HG03565 (cell line): ENCODE data around the gene KANK3.

Experiments
- ATAC-seq: cut with Tn5 transposase; IDR thresholded peaks from one replicate; pipeline ENCODE4 v1.9.1; 2021; ENCODE audit warnings: mild to moderate bottlenecking, moderate library complexity; ENCODE audit not compliant: unreplicated experiment

Gene KANK3

DNA sequence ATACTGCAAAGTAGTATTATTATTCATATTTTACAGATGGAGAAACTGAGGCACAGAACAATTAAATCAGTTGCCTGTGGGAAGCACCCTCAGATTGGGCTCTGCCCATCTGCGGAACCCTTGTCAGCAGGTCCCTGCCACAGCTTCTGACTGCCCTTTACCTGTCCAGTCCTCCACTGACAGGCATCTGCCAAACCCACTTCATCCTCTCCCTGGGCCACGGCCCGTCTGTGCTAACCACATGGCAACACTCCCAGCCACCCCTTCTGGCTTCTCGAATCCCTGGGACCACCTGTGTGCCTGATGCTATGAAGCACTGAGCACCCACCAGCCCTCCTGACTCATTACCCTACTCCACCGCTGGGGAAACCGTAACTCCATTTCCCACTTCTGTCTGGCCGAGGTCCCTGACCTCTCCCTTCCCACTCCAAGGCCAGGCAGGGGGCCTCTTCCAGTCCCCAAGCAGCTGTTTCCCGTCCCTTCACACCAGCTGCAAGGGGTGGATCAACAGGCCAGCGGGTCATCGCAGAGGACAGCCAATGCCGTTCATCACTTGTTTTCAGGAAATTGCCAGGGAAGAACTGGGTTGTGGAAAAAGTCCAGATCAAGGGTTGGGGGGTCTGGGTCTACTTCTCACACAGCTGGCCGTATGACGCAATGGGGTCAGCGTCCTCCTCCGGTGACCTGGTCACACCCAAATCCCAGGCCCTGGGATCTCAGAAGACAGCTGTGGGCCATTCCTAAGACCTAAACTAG is 2.5 kb downstream of the KANK3 start:
- no peak for ATAC-seq

DNA sequence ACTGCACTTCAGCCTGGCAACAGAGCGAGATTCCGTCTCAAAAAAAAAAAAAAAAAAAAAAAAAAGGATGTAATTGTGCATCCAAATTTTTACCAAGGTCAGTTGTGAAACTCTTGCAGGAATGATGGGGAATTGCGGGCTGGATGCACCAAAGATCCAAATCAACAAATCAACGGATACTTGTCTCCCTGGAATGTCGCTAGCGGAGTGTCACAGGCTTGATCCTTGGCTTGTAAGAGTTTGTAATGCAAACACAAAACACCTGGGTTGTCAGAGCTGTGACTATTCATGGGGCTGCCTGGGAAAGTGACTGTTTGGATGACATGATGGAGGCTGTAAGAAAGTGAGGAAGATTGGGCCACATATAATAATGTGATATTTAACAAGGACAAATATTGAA is 4.2 kb downstream of the KANK3 start:
- no peak for ATAC-seq

DNA sequence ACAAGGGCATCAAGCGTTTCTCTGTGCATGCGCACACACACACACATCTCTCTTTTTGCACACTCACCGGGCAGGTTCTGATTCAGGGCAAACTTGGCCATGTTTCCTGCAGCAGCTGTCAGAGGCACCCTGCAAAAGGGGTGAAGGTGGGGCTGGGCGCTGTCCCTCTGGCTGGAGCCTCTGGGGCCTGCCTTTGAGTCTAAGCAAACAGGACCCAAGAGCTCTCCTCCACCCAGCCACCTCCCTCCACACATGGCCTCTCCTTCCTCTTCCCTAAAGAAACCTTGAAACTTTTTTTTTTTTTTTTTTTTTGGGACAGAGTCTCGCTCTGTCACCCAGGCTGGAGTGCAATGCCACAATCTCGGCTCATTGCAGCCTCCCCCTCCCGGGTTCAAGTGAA is 5.3 kb downstream of the KANK3 start:
- no peak for ATAC-seq

DNA sequence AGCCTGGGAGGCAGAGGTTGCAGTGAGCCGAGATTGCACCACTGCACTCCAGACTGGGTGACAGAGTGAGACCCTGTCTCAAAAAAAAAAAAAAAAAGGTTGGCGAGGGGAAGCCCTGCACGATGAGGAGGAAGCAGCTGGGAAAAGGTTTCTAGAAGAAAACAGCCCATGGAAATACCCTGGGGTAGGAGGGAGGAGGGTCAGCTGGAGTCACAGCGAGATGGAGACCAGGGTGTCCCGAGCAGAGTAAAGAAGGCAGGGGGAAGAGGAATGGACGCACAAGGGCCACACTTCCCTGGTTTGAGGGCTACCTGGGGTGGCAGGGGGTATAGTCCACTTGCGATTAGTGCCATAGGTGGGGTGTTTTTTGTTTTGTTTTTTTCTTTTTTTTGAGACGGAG is 6.4 kb downstream of the KANK3 start:
- no peak for ATAC-seq

DNA sequence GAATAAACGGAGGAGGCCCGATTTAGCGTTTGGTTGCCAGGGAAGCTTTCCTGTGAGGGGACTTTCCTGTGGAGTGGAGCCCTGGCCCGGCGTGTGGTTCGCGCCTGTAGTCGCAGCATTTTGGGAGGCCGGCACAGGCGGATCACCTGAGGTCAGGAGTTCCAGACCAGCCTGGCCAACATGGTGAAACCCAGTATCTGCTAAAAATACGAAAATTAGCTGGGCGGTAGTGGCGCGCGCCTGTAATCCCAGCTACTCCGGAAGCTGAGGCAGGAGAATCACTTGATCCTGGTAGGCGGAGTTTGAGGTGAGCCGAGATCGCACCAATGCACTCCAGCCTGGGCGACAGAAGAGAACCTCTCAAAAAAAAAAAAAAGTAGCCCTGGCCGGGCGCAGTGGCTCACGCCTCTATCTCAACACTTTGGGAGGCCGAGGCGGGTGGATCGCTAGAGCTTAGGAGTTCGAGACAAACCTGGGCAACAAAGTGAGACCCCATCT is 6.9 kb downstream of the KANK3 start:
- ATAC-seq: no peak

DNA sequence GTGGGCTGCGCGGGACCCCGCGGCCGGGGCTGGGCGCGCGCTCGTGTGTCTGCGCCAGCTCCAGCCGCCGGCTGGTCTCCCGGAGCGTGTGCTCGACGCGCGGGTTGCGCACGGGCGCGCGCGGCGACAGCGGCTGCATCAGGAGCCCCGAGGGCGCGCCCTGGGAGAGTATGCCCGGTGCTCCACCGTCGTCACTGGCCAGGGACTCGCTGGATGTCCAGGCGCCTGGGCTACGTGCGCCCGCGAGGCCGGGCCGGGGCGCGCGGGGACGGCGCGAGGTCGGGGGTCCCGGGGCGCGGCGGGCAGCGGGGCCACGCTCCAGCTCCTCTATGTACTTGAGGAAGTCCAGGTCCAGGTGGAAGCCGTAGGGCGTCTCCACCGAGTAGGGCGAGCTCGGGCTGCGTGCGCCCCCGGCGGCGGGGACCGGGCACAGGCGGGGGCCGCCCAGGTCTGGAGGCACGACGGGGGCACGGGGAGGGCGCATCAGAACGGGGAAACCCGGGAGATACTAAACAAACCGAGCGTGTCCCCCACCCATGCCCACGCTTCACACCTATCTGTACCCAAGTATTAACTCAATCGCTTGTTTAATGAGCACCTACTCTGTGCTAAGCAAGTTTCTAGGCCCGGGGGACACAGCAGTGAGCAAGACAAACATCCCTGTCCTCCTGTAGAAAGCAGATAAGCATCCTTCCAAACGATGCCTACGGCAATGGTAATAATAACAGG is 7.6 kb downstream of the KANK3 start:
- ATAC-seq: no peak

DNA sequence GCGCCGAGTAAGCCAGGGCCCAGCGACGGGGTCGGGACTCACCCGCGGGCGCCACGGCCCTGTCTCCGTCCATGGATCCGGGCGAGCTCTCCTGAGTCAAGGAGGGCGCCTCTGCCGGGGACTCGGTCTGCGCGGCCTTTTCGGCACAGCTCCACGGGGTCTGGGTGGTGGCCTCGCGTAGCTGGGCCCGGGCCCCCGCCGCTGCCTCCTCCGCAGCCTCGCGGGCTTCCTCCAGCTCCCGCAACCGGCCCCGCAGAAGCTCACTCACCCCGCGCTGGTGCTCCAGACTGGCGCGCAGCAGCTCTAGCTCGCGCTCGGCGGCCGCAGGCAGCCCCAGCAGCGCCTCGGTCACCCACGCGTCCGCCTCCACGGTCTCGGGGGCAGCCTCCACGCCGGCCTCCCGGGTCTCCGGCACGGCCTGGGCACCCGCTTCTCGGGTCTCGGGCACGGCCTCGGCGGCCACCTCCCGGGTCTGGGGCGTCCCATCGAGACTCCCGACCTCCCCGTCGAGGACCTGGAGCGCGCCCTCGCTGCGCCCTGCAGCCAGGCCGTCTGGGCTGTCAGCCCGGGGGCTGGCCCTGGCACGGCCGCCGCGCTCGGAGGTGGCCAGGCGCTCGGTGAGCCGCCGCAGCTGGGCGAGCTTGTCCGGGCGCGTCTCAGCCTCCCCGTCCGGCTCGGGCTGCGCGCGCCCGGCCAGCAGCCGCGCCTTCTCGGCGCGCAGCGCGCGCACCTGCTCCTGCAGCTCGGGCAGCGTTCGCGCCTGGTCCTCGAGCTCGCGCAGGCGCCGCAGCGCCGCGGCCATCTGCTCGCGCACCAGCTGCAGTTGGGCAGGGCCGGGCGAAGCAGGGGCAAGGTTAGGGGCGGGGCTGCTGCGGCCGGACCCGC is 8.4 kb downstream of the KANK3 start:
- no peak for ATAC-seq

DNA sequence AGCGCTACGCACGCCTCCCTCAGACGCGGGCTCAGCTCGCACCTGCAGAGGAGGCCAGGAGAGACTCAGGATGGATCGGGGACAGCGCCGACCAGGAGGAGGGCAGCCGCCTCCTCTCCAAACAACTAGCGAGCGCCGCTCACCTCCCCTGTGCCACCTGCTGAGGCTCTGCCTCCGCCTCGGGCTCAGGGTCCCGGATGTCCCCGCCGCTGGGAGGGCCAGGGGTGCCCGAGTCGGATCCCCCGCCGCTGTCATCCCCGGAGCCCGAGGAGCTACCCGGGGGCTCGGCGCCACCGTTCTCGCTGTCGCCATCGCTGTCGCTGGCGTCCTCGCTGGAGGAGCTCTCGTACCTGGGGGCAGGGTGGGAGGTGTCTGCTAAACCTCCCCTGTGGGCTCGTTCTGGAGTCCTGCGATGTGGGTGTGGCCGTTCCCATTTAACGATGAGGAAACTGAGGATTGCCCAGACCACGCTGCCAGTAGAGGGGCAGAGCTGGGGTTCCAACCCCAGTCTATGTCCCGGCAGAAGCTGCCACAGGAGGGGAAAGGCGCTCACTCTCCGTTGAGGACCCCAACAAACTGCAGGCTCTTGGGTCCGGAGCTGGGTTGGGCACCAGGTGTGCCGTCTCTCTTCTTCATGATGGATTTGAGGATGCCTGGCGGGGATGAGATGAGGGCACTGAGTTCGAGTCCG is 9.2 kb downstream of the KANK3 start:
- ATAC-seq: no peak

DNA sequence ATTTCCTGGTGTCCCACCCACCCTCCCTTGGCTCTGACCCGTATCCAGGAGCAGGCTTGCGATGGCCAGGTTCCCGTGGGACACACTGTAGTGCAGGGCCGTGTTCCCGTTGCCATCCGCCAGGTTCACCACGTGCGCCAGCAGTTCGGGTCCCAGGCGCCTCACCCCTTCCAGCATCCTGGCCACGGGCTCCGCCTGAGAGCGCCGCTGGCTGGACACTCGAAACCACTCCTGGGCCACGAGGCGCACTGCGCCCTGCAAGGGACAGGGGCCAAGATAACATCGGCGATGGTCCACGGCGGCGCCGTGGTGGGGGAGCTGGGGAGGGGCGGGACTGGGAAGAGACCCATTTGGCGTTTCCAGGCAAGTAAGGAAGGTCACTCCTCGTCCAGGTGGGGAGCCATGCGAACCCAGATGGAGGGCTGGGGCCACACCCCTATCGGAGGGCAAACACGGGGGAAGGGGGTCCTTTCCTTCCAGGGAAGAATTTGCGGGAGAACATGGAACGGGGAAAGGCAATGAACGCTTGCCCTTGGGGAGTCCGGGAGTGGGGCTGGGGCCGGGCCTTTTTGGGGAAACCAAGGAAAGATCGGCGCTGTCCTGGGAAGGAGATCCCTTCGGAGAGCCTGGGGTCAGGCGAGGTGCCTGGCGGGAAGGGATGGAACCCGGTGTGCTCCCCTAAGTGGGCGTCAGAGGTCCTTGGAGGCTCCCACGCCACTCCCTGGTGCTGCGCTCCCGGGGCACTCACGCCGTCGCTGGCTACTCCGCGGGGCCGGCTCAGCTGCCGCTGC is 9.9 kb downstream of the KANK3 start:
- ATAC-seq: no peak

DNA sequence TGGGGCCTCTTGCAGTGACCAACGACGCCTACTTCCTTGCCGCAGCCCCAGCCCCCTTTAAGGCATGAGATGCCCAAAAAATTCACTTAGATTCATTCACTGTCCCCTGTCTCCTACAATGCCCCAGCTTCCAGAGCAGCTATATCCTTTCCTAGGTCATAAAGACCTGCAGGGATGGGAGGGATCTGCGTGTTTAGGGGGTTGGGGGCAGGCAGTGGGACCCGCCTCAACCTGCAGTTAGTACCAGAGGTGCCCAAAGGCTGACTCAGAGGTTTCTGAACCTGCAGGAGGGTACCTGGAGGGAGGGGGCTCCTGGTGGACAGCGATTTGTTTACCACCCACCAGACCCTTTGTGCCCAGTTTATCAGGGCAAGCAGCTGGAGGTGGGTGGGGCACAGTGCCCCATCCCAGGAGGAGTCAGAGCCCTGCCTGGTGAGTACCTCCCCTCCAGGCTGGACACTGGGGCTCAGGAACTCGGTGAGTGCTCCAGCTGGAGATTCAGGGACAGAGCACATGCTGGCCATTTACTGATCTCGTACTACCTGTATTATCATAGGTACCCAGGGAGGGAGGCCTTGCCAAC is 11.7 kb downstream of the KANK3 start:
- no peak for ATAC-seq

DNA sequence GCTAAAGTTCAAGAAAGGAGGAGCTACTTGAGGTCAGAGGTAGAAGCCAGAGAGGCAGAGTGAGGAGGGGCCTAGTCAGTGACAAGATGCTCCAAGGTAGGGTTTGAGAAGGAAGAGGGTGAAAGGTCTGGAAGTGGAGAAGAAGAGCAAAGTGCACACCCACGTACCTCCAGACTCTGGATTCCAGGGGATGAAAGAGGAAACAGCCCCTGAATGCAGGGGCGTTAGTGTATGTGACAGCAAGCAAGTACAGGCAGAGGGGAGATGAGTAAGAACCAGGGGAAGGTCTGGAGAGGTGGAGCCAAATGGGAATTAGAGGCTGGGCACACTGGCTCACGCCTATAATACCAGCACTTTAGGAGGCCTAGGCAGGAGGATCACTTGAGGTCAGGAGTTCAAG is 13.1 kb downstream of the KANK3 start:
- no peak for ATAC-seq

DNA sequence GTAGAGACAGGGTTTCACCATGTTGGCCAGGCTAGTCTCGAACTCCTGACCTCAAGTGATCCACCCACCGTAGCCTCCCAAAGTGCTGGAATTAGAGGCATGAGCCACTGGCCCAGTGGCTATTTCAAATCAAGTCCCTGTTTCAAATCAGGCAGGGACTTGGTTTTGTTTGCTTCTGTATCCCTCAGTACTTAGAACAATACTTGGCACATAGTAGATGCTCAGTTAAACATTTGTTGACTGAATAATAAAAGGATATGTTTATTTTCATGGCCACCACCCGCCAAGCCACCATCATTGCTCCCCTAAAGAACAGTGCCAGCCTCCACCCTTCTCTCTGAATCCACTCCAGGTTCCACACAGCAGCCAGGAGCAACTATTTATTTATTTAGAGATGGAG is 17.6 kb downstream of the KANK3 start:
- ATAC-seq: no peak

DNA sequence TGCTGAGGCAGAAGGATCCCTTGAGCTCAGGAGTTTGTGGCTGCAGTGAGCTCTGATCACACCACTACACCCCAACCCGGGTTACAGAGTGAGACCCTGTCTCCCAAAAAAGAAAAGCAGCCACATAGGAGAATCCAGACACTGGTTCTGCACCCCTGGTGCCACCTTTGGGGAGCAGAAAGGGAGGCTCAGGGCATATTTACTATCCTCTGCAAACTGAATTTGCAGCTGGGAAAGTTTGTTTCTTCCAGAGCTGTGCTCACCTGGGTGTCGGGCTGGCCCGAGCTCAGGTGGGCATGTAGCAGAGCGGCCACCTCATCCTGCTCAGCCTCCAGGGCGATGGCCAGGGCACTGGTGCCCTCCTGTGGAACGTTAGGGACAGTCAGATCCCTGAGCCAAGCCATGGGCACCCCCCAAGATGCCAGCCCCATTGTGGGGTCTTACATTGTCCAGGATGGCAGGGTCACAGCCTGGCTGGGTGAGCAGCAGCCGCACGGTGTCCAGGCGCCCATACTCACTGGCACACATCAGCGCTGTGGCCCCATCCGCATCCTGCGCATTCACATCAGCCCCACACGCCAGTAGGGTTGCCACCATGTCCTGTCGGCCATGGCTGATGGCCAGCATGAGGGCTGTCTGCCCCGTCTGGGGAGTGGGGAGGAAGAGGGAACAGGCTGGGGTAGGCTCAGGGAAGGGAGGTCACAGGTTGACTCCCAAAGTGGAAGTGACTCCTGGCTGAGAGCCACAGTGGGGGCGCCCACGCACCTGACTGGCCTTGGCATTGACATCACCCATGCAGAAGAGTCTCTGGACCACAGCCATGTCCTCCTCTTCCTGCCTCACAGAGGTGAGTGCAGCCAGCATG is 18.6 kb downstream of the KANK3 start:
- ATAC-seq: no peak

DNA sequence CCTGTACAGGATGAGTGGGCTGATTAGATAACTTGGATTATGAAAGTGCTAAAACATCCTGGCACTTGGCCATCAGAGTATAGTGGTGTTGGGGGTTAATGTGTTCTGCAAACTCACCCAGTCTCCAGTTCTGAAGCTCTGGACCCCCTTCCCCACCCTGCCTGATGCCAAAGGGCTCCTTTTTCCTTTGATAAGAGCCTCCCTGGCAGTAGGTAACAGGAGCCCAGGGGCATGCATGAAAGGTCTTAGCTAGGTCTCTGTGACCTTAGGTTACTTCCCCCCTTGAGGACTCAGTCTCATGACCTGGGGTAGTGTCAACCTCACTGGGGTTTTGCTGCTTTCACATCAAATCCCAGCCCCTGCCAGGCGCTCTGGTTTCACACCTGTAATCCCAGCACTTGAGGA is 19.3 kb downstream of the KANK3 start:
- ATAC-seq: no peak

DNA sequence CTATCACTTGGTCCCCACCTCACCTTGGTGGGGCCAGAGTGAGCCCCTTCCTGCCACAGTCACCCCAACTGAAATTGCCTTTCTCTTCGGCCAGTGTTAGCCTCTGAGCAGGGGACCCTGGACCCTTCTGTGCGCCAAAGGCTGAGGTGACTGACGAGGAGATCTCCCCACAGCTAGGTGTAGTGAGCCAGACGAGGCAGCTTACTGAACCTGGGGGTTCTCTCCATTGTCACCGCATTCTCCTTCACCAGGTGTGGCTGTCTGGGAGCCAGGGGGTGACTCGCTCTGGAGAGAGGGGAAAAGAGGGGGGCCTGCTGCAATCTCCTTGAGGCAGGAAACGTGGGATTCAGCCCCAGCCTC is 20.4 kb downstream of the KANK3 start:
- no peak for ATAC-seq

DNA sequence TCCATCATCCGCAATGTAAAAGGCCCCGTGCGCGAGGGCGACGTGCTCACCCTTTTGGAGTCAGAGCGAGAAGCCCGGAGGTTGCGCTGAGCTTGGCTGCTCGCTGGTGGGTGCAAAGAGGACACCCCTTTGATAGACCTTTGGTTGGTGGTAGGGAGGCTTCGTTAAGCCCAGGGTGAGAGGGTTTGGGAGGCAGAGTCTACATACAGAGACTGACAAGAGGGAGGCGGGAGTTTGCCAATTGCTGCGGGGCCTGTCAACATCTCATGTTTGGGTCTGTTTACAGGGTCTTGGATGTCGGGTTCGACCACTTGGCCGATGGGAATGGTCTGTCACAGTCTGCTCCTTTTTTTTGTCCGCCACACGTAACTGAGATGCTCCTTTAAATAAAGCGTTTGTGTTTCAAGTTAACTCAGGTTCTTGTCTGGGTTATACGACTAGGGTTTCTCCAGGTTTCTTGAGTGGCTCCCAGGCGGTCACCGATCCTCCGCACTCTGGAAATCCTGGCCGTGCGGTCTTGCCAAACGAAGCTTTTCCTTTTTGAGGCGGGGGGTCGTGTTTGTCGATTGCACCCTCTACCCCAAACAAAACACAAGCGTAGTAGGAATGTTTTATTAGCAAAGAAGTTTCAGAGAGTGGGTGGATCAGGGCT is 20.9 kb downstream of the KANK3 start:
- ATAC-seq: no peak

DNA sequence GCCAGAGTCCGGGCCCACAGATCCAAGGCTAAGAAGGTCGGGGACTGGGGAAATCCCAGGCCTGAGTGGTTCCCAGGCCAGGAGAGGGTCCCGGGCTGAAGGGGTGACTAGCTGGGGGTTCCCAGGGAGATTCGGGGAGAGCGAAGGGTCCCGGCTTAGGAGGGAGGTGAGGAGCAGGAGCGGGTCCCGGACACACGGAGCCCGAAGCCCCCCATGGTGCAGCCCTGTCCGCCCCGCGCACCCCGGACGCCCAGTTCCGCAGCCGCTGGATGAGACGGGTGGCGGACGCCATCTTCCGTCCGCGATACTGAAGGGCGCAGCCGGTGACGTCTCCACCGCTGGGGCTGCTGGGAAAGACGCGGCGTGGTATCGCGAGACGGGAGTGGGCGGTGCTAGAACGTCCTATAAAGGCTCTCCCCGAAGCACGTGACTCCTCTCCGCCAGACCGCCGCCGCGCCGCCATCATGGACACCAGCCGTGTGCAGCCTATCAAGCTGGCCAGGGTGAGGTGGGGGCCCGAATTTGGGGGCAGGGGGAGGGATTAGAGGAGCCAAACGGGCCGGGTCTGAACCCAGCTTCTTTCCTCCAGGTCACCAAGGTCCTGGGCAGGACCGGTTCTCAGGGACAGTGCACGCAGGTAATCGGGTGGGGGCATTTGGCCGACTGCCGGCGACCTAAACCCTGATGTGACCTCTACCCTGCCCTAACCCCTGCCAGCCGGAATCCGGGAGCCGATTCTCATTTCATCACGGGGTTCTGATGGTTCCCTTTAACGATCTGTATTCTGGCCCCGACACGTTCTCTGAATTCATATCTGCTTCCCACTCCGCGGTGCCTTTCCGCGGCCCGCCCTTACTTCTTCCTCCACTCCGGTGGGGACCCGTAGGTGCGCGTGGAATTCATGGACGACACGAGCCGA is 21.7 kb downstream of the KANK3 start, which contains the start of the genes NDUFA7 and RPS28:
Gene NDUFA7 (minus strand): TSS at position 309 of the 919 bp plus-strand sequence. CDS start 17 bp downstream, at position 292.
Gene RPS28 (plus strand): TSS at position 430 of the 919 bp plus-strand sequence. CDS start 35 bp downstream, at position 465.
- peak; percentile 88 for ATAC-seq
